Measurements from ENCODE around the gene ZNF273. TPM values are rescaled to one million over a fixed set of nuclear protein-coding genes. Genes with fewer than 3 reads are reported as not detected.

Gene ZNF273
- total RNA-seq, 1 experiment from 2014 or later: 6.6 TPM

GRCh38 chr7:64884085-64884912 lies 18.8 kb upstream of the ZNF273 start:
- DNase-seq (ENCODE audit: low read depth, low spot score) (no peak), ATAC-seq (no peak)
- H3K36me3 ChIP-seq (ENCODE audit: control insufficient read depth in 1 of 2, insufficient read depth in 2 of 2, low read length in 2 of 2): no peaks in the 10 kb centered on the region
- H3K27me3 ChIP-seq (ENCODE audit: insufficient read depth, low read length): no peaks in the 10 kb centered on the region
- no peak overlapping the region for H3K4me3 ChIP-seq (replicated peaks in 1 of 2; ENCODE audit: low read depth in 1 of 2, low read length in 2 of 2)
- H3K79me2 ChIP-seq (ENCODE audit: insufficient read depth, low read length): no peaks in the 10 kb centered on the region
- no TSS peak for BruUV-seq (replicated peaks)
- no peaks in the 10 kb centered on the region for H3K9me2 ChIP-seq (ENCODE audit: insufficient read depth)
- no peak overlapping the region for H2AFZ ChIP-seq (ENCODE audit: low read depth, low read length, poor library complexity, severe bottlenecking)
- TF ChIP-seq RAD21 (IDR thresholded peaks at IDR 0.05; ENCODE audit: low read depth) (no peak), FOSL1 (IDR thresholded peaks at IDR 0.05; ENCODE audit: low read depth) (no peak), ELF1 (IDR thresholded peaks at IDR 0.05; ENCODE audit: borderline replicate concordance, low read depth) (no peak), YY1 (IDR thresholded peaks at IDR 0.05; ENCODE audit: extremely low read depth, insufficient replicate concordance, low read depth, low read length) (no peak), POLR2AphosphoS5 (IDR thresholded peaks at IDR 0.05; ENCODE audit: low read depth, low read length) (no peak), EZH2phosphoT487 (IDR thresholded peaks at IDR 0.05; ENCODE audit: borderline replicate concordance) (no peak), SRF (IDR thresholded peaks at IDR 0.05; ENCODE audit: low read depth) (no peak), EZH2 (IDR thresholded peaks at IDR 0.05) (no peak), SP1 (IDR thresholded peaks at IDR 0.05; ENCODE audit: low read depth) (no peak), JUND (IDR thresholded peaks at IDR 0.05) (no peak), CTCF (IDR thresholded peaks at IDR 0.05 in 2 of 3, conservative IDR thresholded peaks at IDR 0.05 in 1 of 3; ENCODE audit: borderline replicate concordance in 1 of 3, insufficient read depth in 1 of 3, low read depth in 2 of 3, low read length in 2 of 3) (no peak), SIN3A (IDR thresholded peaks at IDR 0.05; ENCODE audit: low read depth) (no peak)
- TF ChIP-seq, protein P1, sequence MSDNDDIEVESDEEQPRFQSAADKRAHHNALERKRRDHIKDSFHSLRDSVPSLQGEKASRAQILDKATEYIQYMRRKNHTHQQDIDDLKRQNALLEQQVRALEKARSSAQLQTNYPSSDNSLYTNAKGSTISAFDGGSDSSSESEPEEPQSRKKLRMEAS (IDR thresholded peaks at IDR 0.05): no peak
- POLR2A ChIA-PET: no interaction called here
- H3K9me3 ChIP-seq (ENCODE audit: control insufficient read depth in 1 of 2, insufficient read depth in 1 of 2, low read depth in 1 of 2, low read length in 2 of 2): no peaks in the 10 kb centered on the region; a peak in 1 of 4 replicates
- CTCF ChIA-PET: no interaction called here
- no peaks in the 10 kb centered on the region for H4K20me1 ChIP-seq (ENCODE audit: insufficient read depth)
- intact Hi-C loops (cut with micrococcal nuclease): no loop called here
- H3K4me2 ChIP-seq (ENCODE audit: low read length): no peak overlapping the region
- no peak overlapping the region for H3K27ac ChIP-seq (ENCODE audit: low read depth, low read length)
- no peak overlapping the region for H3K9ac ChIP-seq (ENCODE audit: low read length)
- RAD21 ChIA-PET (ENCODE audit: low non-redundant PET in 1 of 2, low total read pairs in 2 of 2, uncharacterized antibody in 2 of 2, unreplicated experiment in 2 of 2): no interaction called here
- H3K4me1 ChIP-seq (ENCODE audit: control insufficient read depth in 1 of 2, insufficient read depth in 2 of 2, low read length in 2 of 2): no peaks in the 10 kb centered on the region
